Uterus (tissue), 2 donors: ENCODE results near the gene GRIN2A.

Source experiments
- CTCF ChIP-seq, 4 experiments: fragments of 200-600 bp in 2 of 4; fragments of 450-650 bp in 2 of 4; sonication (generic) in 2 of 4; IDR thresholded peaks; one replicate each; pipeline ENCODE4 v1.5.1; 2016 to 2019; ENCODE audit warnings: antibody characterized with exemption in 4 of 4, mild to moderate bottlenecking in 2 of 4, moderate library complexity in 1 of 4
- POLR2A ChIP-seq, 2 donors: fragments of 450-650 bp; IDR thresholded peaks; one replicate each; pipeline ENCODE4 v1.6.1; 2016; ENCODE audit warnings: antibody characterized with exemption in 2 of 2, mild to moderate bottlenecking in 1 of 2, moderate library complexity in 1 of 2

DNA sequence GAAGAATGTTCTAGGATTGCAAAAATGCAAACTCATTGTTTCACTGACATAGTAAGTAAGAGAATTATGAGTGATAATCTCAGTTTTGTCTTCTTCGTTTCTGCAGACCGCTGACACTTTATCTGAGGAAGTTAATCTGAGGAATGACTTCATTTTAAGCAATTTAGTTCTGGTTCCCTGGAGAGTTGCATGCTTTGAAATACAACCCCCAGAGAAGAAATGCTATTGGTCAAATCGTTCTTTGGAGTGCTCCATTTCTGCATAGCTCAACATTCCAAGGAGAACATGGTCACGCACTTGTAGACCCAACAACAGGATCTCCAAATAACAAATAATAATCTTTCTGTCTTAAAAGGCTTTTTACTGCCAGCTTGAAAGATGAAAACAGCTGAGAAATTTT is 427.1 kb downstream of the GRIN2A start:
- TF ChIP-seq CTCF (IDR thresholded peaks at IDR 0.05) (no peak), POLR2A (IDR thresholded peaks at IDR 0.05) (no peak)
